RWPE2 (cell line): Measurements from ENCODE around the gene RGS9BP.
"Not testable (repeated sequence)": the region's sequence is repeated elsewhere in the genome, so short reads cannot be mapped to it uniquely, and the experiment has no call there.

Experiments
- ATAC-seq: fragments of 200-7000 bp; cut with Tn5 transposase; 3 replicates; pipeline ENCODE4 v1.9.1; 2021; ENCODE audit warnings: low read depth
- DNase-seq: peaks from one replicate; pipeline ENCODE4 v3.0.0-alpha.2; 2020; ENCODE audit warnings: low spot score
- H3K27ac ChIP-seq: fragments of 450-650 bp; 2 replicates; pipeline ENCODE4 v1.5.1; 2017; ENCODE audit warnings: mild to moderate bottlenecking; ENCODE audit not compliant: poor library complexity, severe bottlenecking
- H3K27me3 ChIP-seq: fragments of 250-450 bp; sonication (Bioruptor Pico); 2 replicates; pipeline ENCODE4 v1.5.1; 2021; ENCODE audit warnings: mild to moderate bottlenecking, moderate library complexity; ENCODE audit not compliant: insufficient read depth, poor library complexity, severe bottlenecking
- H3K36me3 ChIP-seq: fragments of 250-450 bp; sonication (Bioruptor Pico); 2 replicates; pipeline ENCODE4 v1.5.1; 2020; ENCODE audit warnings: low read depth, mild to moderate bottlenecking, moderate library complexity
- H3K4me1 ChIP-seq: fragments of 250-450 bp; sonication (Bioruptor Pico); 2 replicates; pipeline ENCODE4 v1.5.1; 2021; ENCODE audit warnings: mild to moderate bottlenecking, moderate library complexity; ENCODE audit not compliant: insufficient read depth, poor library complexity, severe bottlenecking
- H3K4me3 ChIP-seq: fragments of 250-450 bp; sonication (Bioruptor Pico); 2 replicates; pipeline ENCODE4 v1.5.1; 2021; ENCODE audit warnings: mild to moderate bottlenecking, moderate library complexity; ENCODE audit not compliant: severe bottlenecking
- H3K9me3 ChIP-seq: fragments of 250-450 bp; sonication (Bioruptor Pico); 2 replicates; pipeline ENCODE4 v1.5.1; 2021; ENCODE audit warnings: mild to moderate bottlenecking, moderate library complexity; ENCODE audit not compliant: severe bottlenecking
- TF ChIP-seq, protein P1 (sequence below): fragments of 450-650 bp; IDR thresholded peaks from one replicate; pipeline ENCODE4 v1.5.1; 2017; ENCODE audit warnings: mild to moderate bottlenecking, moderate library complexity; ENCODE audit not compliant: poor library complexity, severe bottlenecking

The RGS9BP gene

DNA sequence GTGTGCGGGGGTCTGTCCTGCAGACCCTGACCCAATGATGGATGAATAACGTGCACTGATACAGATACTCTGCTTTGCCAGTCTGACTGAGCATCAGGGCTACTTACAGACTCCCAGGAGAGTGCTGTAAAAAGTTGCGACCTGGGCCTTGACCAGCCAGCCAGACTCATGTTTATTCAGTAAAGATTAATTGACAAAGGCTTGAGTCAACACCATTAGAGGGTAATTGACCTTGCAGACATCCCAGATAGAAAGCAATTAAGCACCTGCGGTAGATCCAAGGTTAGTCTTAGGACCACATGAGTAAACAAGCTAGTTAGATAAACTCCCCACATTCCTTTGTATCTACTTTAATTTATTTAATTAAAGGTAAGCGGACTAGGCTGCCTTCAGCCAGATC lies 26.4 kb downstream of the RGS9BP start:
- ATAC-seq (no peak), DNase-seq (no peak)
- Histone ChIP-seq H3K27me3 (no peaks in the 10 kb centered on the region), H3K4me1 (no peaks in the 10 kb centered on the region), H3K9me3 (peaks cover 10% of the 10 kb centered on the region), H3K27ac (no peak overlapping the region), H3K4me3 (no peak overlapping the region), H3K36me3 (peaks cover 56% of the 10 kb centered on the region)
- TF ChIP-seq, protein P1, sequence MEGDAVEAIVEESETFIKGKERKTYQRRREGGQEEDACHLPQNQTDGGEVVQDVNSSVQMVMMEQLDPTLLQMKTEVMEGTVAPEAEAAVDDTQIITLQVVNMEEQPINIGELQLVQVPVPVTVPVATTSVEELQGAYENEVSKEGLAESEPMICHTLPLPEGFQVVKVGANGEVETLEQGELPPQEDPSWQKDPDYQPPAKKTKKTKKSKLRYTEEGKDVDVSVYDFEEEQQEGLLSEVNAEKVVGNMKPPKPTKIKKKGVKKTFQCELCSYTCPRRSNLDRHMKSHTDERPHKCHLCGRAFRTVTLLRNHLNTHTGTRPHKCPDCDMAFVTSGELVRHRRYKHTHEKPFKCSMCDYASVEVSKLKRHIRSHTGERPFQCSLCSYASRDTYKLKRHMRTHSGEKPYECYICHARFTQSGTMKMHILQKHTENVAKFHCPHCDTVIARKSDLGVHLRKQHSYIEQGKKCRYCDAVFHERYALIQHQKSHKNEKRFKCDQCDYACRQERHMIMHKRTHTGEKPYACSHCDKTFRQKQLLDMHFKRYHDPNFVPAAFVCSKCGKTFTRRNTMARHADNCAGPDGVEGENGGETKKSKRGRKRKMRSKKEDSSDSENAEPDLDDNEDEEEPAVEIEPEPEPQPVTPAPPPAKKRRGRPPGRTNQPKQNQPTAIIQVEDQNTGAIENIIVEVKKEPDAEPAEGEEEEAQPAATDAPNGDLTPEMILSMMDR: no peak

DNA sequence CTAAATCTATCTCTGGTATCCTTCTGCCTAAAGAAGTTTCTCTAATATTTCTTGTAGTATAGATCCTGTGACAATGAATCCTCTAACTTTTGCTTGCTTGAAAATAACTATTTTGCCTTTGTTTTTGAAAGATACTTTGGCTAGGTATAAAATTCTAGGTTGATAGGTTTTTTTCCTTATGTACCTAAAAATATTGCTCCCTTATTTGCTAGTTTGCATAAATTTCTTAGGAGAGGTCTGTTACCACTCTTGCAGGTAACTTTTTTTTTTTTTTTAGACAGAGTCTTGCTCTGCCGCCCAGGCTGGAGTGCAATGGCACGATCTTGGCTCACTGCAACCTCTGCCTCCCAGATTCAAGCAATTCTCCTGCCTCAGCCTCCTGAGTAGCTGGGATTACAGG lies 28.4 kb downstream of the RGS9BP start:
- H3K9me3 ChIP-seq, H3K4me3 ChIP-seq, DNase-seq, ATAC-seq, H3K4me1 ChIP-seq, H3K27me3 ChIP-seq, H3K27ac ChIP-seq: not testable (repeated sequence)
- peaks cover 54% of the 10 kb centered on the region for H3K36me3 ChIP-seq

DNA sequence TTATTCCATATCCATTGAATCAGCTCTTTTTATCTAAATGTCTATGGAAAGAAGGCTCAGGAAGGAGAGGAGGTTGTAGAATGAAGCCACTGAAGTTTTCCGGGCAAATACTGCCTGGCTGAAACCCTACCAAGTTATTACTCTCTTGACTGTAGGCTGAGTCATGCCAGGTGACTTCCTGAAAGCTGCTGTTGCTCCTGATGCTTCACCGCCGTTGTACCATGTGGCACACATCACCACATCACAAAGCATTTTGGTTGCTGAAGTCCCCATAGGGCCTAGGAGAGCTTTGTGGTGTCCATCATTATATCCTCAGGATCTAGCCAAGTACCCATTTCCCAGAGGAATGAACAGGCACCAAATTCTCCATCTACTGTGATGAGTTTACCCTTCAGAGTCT lies 32.8 kb downstream of the RGS9BP start:
- peaks cover 58% of the 10 kb centered on the region for H3K36me3 ChIP-seq
- H3K4me3 ChIP-seq: no peak overlapping the region
- no peaks in the 10 kb centered on the region for H3K4me1 ChIP-seq
- ATAC-seq: no peak
- no peaks in the 10 kb centered on the region for H3K27me3 ChIP-seq
- DNase-seq: no peak
- H3K27ac ChIP-seq: no peak overlapping the region
- TF ChIP-seq, protein P1: no peak
- H3K9me3 ChIP-seq: peaks cover 10% of the 10 kb centered on the region

DNA sequence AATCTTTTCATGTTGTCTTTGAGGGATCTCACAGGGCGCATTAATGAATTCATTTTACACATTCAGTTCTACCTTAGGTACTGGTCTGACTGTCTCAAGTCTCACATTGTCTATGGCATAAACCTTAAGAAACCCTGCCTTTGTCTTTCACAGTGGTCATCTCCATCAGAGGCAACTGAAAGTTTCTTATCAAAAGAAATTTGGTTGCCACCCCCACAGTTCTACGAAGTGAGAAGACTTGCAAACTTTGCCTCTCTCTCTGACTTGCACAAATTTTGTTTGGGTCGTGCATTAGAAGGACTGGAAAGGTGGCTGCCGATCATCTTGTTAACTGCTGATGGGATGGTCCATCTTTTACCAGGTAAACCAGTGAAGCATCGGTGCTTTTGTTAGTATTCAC lies 33.4 kb downstream of the RGS9BP start:
- ATAC-seq (no peak), DNase-seq (no peak)
- no peak overlapping the region for H3K4me3 ChIP-seq
- H3K36me3 ChIP-seq: peaks cover 59% of the 10 kb centered on the region
- H3K9me3 ChIP-seq: peaks cover 6% of the 10 kb centered on the region
- H3K27ac ChIP-seq: no peak overlapping the region
- TF ChIP-seq, protein P1: no peak
- H3K27me3 ChIP-seq: no peaks in the 10 kb centered on the region
- H3K4me1 ChIP-seq: no peaks in the 10 kb centered on the region

DNA sequence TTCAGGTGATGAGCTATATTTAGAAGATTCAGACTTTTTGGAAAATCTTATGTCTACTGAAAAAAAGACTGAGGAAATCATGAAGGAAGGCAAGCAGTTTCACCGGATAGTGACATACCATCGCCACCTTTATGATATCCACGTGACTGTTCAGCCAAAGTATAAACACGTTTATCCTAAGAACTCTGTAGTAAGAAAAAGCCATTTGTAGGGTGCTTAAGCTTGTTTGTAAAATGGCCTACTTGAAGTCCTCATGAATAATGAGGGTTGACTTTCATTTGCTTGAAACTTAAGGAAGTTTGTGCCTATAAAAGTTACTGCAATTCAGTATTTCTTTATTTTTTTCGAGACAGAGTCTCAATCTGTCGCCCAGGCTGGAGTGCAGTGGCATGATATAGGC lies 36.1 kb downstream of the RGS9BP start:
- Histone ChIP-seq H3K27ac (no peak overlapping the region), H3K4me3 (no peak overlapping the region), H3K36me3 (peaks cover 52% of the 10 kb centered on the region), H3K27me3 (no peaks in the 10 kb centered on the region), H3K9me3 (no peaks in the 10 kb centered on the region), H3K4me1 (no peaks in the 10 kb centered on the region)
- no peak for DNase-seq
- TF ChIP-seq, protein P1: no peak
- ATAC-seq: no peak

DNA sequence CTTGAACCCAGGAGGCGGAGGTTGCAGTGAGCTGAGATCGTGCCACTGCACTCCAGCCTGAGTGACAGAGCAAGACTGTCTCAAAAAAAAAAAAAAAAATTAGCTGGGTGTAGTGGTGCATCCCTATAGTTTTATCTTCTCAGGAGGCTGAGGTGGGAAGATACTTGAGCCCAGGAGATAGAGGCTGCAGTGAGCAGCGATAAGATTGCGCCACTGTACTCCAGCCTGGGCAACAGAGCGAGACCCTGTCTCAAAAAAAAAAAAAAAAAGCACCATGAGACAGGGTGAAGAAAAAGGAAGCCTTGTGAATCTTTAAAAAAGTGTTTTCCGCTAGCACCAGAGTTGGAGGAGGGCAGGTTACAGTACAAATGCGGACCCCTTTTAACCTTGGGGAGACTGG lies 40.6 kb downstream of the RGS9BP start:
- not testable (repeated sequence) for H3K4me1 ChIP-seq, DNase-seq, H3K27ac ChIP-seq, H3K27me3 ChIP-seq, ATAC-seq, H3K9me3 ChIP-seq, H3K4me3 ChIP-seq
- H3K36me3 ChIP-seq: peaks cover 33% of the 10 kb centered on the region
